Epithelial cell of prostate (primary cell): ENCODE measurements around the gene FKBP11.

Source experiments
- DNase-seq: peaks from one replicate; pipeline ENCODE4 v3.0.0-alpha.2; 2011; ENCODE audit warnings: low read depth, low spot score
- H3K27ac ChIP-seq: fragments of 450-650 bp; 2 replicates; pipeline ENCODE4 v1.5.1; 2017; ENCODE audit warnings: mild to moderate bottlenecking

The FKBP11 gene

GRCh38 chr12:48956279-48957140 is 31.2 kb upstream of the FKBP11 start:
- peak; percentile 92 for DNase-seq
- peak overlapping the region; percentile 70 for H3K27ac ChIP-seq

DNA sequence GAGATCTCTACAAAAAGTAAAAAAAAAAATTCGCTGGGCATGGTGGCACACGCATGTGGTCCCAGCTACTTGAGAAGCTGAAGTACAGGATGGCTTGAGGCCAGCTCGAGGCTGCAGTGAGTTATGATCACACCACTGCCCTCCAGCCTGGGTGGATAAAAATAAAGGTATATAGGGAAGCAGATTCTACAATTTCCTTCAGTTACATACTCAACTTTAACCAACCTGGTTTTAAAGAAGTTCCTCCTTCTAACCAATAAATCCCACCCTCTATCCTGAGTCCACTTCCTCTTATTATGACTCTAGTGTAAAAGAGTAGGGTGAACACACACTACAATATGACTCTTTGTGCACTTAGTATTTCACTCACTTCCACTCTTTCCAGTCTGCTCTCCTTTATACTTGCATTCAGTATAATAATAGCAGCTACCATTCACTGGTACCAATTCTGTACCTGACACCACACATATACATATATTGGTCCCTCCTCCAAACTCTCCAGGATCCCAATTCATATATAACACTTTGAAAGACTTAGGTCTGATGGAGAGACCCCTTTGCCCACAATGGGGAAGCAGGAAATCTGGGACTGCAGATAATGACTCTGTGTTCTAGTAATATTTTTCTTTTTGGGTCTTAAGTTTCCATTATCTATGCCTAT is 29.7 kb upstream of the FKBP11 start:
- no peak for DNase-seq
- no peak overlapping the region for H3K27ac ChIP-seq

GRCh38 chr12:48954061-48954460 is 28.8 kb upstream of the FKBP11 start:
- H3K27ac ChIP-seq: no peak overlapping the region
- DNase-seq: no peak

DNA sequence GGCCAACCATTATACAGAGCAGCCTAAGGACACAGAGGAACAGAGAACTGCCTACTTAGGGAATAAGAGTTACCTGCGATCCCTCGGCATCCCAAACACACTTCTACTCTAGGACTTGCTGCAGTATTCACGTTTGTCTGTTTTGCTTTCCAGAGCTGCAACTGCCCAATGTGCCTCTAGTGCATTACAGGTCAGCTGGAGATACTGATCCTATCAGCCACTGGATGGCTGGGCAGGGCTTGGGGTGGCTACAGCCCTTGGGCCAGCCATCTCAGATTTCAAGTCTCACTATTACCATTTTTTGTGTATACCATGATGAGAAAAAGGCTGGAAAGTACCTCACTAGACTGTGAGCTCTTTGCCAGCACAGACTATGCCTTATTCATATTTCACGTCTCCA is 27.4 kb upstream of the FKBP11 start:
- H3K27ac ChIP-seq: no peak overlapping the region
- no peak for DNase-seq

- peak overlapping the region; percentile 31 for H3K27ac ChIP-seq
- DNase-seq: no peak
Measured at GRCh38 chr12:48947727-48948126, 22.4 kb upstream of the FKBP11 start.

- no peak overlapping the region for H3K27ac ChIP-seq
- no peak for DNase-seq
Measured at GRCh38 chr12:48946943-48947342, 21.7 kb upstream of the FKBP11 start.

GRCh38 chr12:48946205-48946604 is 20.9 kb upstream of the FKBP11 start:
- no peak for DNase-seq
- H3K27ac ChIP-seq: no peak overlapping the region

- peak overlapping the region; percentile 35 for H3K27ac ChIP-seq
- DNase-seq: no peak
Measured at GRCh38 chr12:48943221-48943620, 17.9 kb upstream of the FKBP11 start.

GRCh38 chr12:48940181-48940580 is 14.9 kb upstream of the FKBP11 start:
- no peak overlapping the region for H3K27ac ChIP-seq
- no peak for DNase-seq

GRCh38 chr12:48938805-48939204 is 13.5 kb upstream of the FKBP11 start:
- no peak overlapping the region for H3K27ac ChIP-seq
- DNase-seq: no peak

GRCh38 chr12:48937170-48937569 is 11.9 kb upstream of the FKBP11 start:
- H3K27ac ChIP-seq: no peak overlapping the region
- DNase-seq: no peak

GRCh38 chr12:48936379-48936979 is 11.2 kb upstream of the FKBP11 start:
- H3K27ac ChIP-seq: no peak overlapping the region
- DNase-seq: no peak

DNA sequence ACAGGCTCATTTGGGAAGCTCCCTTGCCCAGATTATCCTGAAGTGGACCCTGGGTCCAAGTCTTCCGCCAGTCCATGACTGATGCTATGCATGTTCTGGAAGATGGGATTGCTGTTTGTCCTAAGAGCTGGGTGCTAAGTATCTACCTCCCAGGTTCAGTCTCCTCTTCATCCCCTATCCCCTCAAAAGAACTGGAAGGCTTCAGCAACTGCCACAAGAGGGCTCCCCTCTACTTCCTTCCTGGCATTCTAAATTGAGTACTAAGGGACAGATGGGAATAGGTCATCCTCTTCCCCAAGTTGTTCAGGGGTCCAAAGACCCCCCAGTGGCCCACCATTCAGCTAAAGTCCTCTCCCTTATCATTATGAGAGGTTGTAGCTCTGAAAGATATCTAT is 9.0 kb upstream of the FKBP11 start:
- no peak for DNase-seq
- no peak overlapping the region for H3K27ac ChIP-seq

DNA sequence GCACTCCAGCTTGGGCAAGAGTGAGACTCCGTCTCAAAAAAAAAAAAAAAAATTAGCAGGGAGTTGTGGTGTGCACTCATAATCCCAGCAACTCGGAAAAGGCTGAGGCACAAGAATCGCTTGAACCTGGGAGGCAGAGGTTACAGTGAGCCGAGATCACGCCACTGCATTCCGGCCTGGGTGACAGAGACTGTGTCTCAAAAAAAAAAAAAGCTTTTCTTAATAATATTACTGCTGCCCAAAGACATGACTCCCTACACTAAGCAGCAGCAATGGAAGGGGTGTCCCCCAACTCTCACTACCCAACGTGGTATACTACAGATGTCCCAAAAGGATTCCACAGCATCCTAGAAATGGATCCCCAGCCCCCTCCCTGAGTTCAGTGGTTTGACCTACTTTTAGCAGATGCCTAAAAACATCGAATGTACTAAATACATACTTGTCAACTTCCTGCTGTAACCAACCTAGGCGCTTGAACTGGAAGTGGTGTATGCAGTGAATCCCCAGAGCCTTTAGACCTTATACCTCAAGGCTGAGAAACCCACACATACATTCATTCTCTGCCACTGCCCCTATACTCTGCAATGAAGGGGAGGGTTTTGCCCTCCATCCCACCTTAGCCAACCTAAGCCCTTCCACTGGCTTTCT is 8.5 kb upstream of the FKBP11 start:
- no peak for DNase-seq

DNA sequence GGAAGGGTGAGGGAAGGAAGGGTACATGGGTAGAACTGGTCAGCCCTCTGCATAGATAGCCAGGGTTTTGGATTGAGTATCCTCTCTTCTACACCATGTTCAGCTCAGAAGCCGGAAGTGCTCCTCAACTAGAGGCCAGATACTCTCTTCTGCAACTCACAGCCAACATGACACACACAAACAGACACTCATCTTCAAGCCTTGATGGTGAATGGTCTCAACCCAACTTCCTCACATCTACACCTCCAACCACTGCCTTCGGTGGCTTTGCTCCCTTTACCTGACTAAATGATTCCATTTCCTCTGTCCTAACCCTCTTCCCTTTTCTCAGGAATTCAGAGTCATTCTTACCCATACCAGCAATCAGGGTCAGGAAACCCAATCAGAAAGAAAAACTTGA is 7.6 kb upstream of the FKBP11 start:
- DNase-seq: no peak
- H3K27ac ChIP-seq: no peak overlapping the region

More for the DNA sequence above, 8.5 kb upstream of the FKBP11 start:
- H3K27ac ChIP-seq: no peak overlapping the region

- no peak for DNase-seq
- no peak overlapping the region for H3K27ac ChIP-seq
Measured at GRCh38 chr12:48930475-48930874, 5.2 kb upstream of the FKBP11 start.

DNA sequence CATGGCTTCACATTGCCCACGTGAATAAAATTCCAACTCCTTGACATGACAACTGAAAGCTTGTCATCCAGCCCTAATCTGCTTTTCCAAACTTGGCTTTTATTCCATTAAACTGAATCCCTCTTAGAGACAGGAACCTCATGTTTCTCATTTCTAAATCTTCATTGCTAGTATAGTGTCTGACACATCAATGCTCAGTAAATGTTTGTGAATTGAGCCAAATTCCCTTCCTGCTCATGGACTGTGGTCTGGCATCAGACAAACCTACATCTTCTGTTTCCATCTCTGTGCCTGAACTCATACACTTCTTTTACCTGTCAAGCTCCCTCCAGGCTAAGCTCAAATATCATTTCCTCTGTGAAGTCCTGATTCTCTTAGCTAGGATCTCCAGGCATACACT is 4.3 kb upstream of the FKBP11 start:
- no peak for DNase-seq
- H3K27ac ChIP-seq: no peak overlapping the region

DNA sequence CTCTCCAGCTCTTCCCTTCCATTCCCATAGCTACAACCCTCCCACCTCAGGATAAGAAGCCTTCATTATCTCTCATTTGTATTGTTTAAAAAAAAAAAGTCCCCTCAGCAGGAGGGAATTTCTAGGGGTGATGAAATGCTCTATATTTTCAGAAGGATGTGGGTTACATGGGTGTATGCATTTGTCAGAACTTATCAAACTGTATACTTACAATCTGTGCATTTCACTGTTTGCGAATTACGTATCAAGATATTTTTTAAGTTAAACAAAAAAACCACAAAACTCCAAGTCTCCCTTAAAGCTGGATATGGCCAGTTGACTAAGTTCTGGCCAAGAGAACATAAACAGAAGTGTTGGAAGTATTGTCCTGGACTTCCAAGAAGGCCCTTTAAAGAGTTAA is 2.0 kb upstream of the FKBP11 start:
- no peak overlapping the region for H3K27ac ChIP-seq
- DNase-seq: no peak

DNA sequence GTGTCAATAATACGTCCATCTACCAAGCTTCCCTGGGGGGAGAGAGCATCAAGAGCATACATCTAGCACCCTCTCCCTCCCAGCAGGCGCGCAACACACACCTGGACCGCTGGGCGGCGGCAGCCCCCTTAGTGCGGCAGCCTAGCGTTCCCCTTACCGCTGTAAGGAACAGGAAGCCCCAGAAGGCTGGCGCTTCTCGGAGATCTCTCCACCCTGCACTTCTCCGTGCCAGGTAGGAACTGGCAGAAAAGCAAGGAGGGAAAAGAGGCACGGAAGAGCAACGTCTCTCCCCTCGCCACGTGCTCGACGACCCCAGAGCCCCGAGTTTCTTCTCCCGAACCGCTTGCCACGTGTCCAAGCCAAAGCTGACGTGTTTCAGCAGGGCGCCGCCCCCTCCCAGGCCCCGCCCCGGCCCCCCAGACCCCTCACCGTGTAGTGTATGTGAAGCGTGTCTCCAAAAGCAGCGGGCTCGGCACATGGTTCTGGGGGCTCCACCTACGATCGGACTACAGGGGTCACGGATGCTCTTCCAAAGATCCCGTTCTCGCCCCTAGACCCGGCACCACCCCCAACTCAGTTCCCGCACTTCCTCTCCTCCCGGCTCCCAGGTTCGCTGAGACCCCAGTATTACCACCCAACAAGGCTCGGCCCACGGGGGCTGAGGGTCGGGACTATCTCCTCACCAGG is 532 bp downstream of the FKBP11 start:
- H3K27ac ChIP-seq: no peak overlapping the region
- no peak for DNase-seq

GRCh38 chr12:48923117-48923516 is 2.2 kb downstream of the FKBP11 start:
- DNase-seq: no peak
- H3K27ac ChIP-seq: no peak overlapping the region
